GM23338 (cell line): ENCODE measurements around the gene DOCK10. TPM values are rescaled to one million over a fixed set of nuclear protein-coding genes. Genes with fewer than 3 reads are reported as not detected.

Experiments used
- ATAC-seq: fragments of 200-7000 bp; cut with Tn5 transposase; 3 replicates; pipeline ENCODE4 v1.9.1; 2020
- DNase-seq: peaks from one replicate; pipeline ENCODE4 v3.0.0-alpha.2; 2015; ENCODE audit warnings: low spot score
- H2AFZ ChIP-seq: fragments of 200-600 bp; sonication (generic); 2 replicates; pipeline ENCODE4 v1.8.0; 2016; ENCODE audit warnings: antibody characterized with exemption, mild to moderate bottlenecking, moderate library complexity
- H3F3A ChIP-seq: fragments of 200-600 bp; sonication (generic); replicated peaks from 2 replicates; pipeline ENCODE4 v1.8.0; 2017; ENCODE audit warnings: antibody characterized with exemption, mixed run types, low read depth
- H3K27ac ChIP-seq: fragments of 200-600 bp; sonication (generic); 2 replicates; pipeline ENCODE4 v1.6.1; 2016; ENCODE audit warnings: low read depth
- H3K27me3 ChIP-seq: fragments of 200-600 bp; sonication (generic); 2 replicates; pipeline ENCODE4 v1.8.0; 2016; ENCODE audit warnings: mild to moderate bottlenecking, mixed run types, moderate library complexity; ENCODE audit not compliant: insufficient read depth
- H3K36me3 ChIP-seq: fragments of 200-600 bp; sonication (generic); 2 replicates; pipeline ENCODE4 v1.8.0; 2016; ENCODE audit warnings: mild to moderate bottlenecking; ENCODE audit not compliant: insufficient read depth
- H3K4me1 ChIP-seq: fragments of 200-600 bp; sonication (generic); 2 replicates; pipeline ENCODE4 v1.8.0; 2016; ENCODE audit warnings: mild to moderate bottlenecking, moderate library complexity; ENCODE audit not compliant: insufficient read depth
- H3K4me2 ChIP-seq: fragments of 200-600 bp; sonication (generic); 2 replicates; pipeline ENCODE4 v1.7.1; 2017; ENCODE audit warnings: mixed run types
- H3K4me3 ChIP-seq: fragments of 200-600 bp; sonication (generic); 2 replicates; pipeline ENCODE4 v1.6.1; 2016; ENCODE audit warnings: mixed run types
- H3K79me2 ChIP-seq: fragments of 200-600 bp; sonication (generic); replicated peaks from 2 replicates; pipeline ENCODE4 v1.8.0; 2017; ENCODE audit warnings: mild to moderate bottlenecking; ENCODE audit not compliant: insufficient read depth
- H3K9me2 ChIP-seq: fragments of 200-600 bp; sonication (generic); 2 replicates; pipeline ENCODE4 v1.8.0; 2017; ENCODE audit not compliant: insufficient read depth
- H4K20me1 ChIP-seq: fragments of 200-600 bp; sonication (generic); replicated peaks from 2 replicates; pipeline ENCODE4 v1.8.0; 2017; ENCODE audit warnings: mild to moderate bottlenecking; ENCODE audit not compliant: insufficient read depth
- H3K27ac Mint-ChIP-seq: 2 replicates; pipeline ENCODE4 v1.8.0; 2020; ENCODE audit warnings: inconsistent platforms, mild to moderate bottlenecking, moderate library complexity, mixed read lengths
- H3K27me3 Mint-ChIP-seq: 3 replicates; pipeline ENCODE4 v1.8.0; 2022; ENCODE audit warnings: low read depth, mild to moderate bottlenecking, moderate library complexity, mixed read lengths, inconsistent platforms; ENCODE audit not compliant: insufficient read depth, poor library complexity
- H3K36me3 Mint-ChIP-seq: 3 replicates; pipeline ENCODE4 v1.8.0; 2021; ENCODE audit warnings: low read depth, mild to moderate bottlenecking, inconsistent platforms, moderate library complexity, mixed read lengths
- H3K4me1 Mint-ChIP-seq: 3 replicates; pipeline ENCODE4 v1.8.0; 2020; ENCODE audit warnings: mild to moderate bottlenecking, inconsistent platforms, mixed read lengths
- H3K4me3 Mint-ChIP-seq: 3 replicates; pipeline ENCODE4 v1.8.0; 2021; ENCODE audit warnings: moderate library complexity, mild to moderate bottlenecking, inconsistent platforms, mixed read lengths
- H3K9me3 Mint-ChIP-seq: 3 replicates; pipeline ENCODE4 v1.8.0; 2020; ENCODE audit warnings: moderate library complexity, mild to moderate bottlenecking, inconsistent platforms, mixed read lengths
- CTCF ChIP-seq, 2 experiments: fragments of 200-600 bp in 1 of 2; sonication (generic) in 1 of 2; conservative IDR thresholded peaks; 2 replicates each; pipeline versions ENCODE4 v1.5.1 to v1.6.1; 2016 to 2017; ENCODE audit warnings: antibody characterized with exemption in 2 of 2, low read depth in 2 of 2, mild to moderate bottlenecking in 2 of 2, moderate library complexity in 1 of 2
- NANOG ChIP-seq: IDR thresholded peaks from 2 replicates; pipeline ENCODE4 v1.6.1; 2016; ENCODE audit warnings: antibody characterized with exemption, borderline replicate concordance
- REST ChIP-seq: IDR thresholded peaks from one replicate; pipeline ENCODE4 v1.6.1; 2018; ENCODE audit warnings: antibody characterized with exemption; ENCODE audit not compliant: unreplicated experiment
- ZNF462 ChIP-seq: fragments of 250-450 bp; sonication (Bioruptor Pico); IDR thresholded peaks from 2 replicates; pipeline ENCODE4 v1.5.0; 2020; ENCODE audit warnings: mild to moderate bottlenecking, moderate library complexity
- polyA plus RNA-seq: library from polyadenylated mRNA; unstranded; fragments of >200 nt; fragmentation: Nextera tagmentation; extraction: Ambion mirVana; gene quantifications from 2 replicates; pipeline ENCODE4 v1.2.1, GENCODE V29; 2016
- total RNA-seq: library from RNA; depleted of rRNA; stranded (reverse); fragments of >200 nt; shearing (Covaris generic); gene quantifications from 2 replicates; pipeline ENCODE4 v1.2.3, GENCODE V29; 2014

DOCK10 gene
- total and polyA plus RNA-seq, 2 experiments from 2014 or later = 1.0 to 1.7 TPM

- Histone ChIP-seq H4K20me1 (no peaks in the 10 kb centered on the region), H3K4me2 (no peak overlapping the region), H2AFZ (no peak overlapping the region), H3K27ac (no peak overlapping the region), H3K36me3 (no peaks in the 10 kb centered on the region), H3K27me3 (no peaks in the 10 kb centered on the region), H3K4me3 (no peak overlapping the region), H3F3A (no peaks in the 10 kb centered on the region), H3K79me2 (no peaks in the 10 kb centered on the region), H3K9me2 (0 out of 2 replicates have a peak, but pooled peaks cover 3% of the 10 kb centered on the region), H3K4me1 (peaks cover 7% of the 10 kb centered on the region; the same call in 1 of the 2 replicates)
- no peak for ATAC-seq
- Mint-ChIP-seq H3K9me3 (no peaks in the 10 kb centered on the region), H3K4me1 (peaks cover 6% of the 10 kb centered on the region), H3K4me3 (no peak overlapping the region), H3K36me3 (no peaks in the 10 kb centered on the region), H3K27ac (no peak overlapping the region), H3K27me3 (no peaks in the 10 kb centered on the region)
- no peak for DNase-seq
- TF ChIP-seq REST (no peak), NANOG (no peak), CTCF (conservative IDR thresholded peaks at IDR 0.05; ENCODE audit: low read depth in 2 of 2) (no peak), ZNF462 (CRISPR knock-in tag) (no peak)
Observed at GRCh38 chr2:224780823-224781222, 261.4 kb downstream of the DOCK10 start.
